BE2C (cell line): ENCODE data around the gene PPP1R2. TPM values are rescaled to one million over a fixed set of nuclear protein-coding genes. Genes with fewer than 3 reads are reported as not detected.
A peak's percentile ranks its signal among the peaks of the same experiment; 100 is the strongest.
"Not testable (repeated sequence)": the region's sequence is repeated elsewhere in the genome, so short reads cannot be mapped to it uniquely, and the experiment has no call there.

Source experiments
- DNase-seq: peaks from one replicate; pipeline ENCODE4 v3.0.0-alpha.2; 2020
- H3K27me3 ChIP-seq: fragments of 250-450 bp; sonication (Bioruptor Pico); 2 replicates; pipeline ENCODE4 v1.5.1; 2020; ENCODE audit warnings: mild to moderate bottlenecking
- H3K36me3 ChIP-seq: fragments of 250-450 bp; sonication (Bioruptor Pico); 2 replicates; pipeline ENCODE4 v1.5.1; 2020; ENCODE audit warnings: mild to moderate bottlenecking
- H3K4me1 ChIP-seq: fragments of 250-450 bp; sonication (Bioruptor Pico); 2 replicates; pipeline ENCODE4 v1.5.1; 2020
- H3K4me3 ChIP-seq: 2 replicates; pipeline ENCODE4 v1.5.1; 2011; ENCODE audit warnings: low read depth, low read length
- H3K9me3 ChIP-seq: fragments of 250-450 bp; sonication (Bioruptor Pico); 2 replicates; pipeline ENCODE4 v1.5.1; 2020
- CTCF ChIP-seq: IDR thresholded peaks from 2 replicates; pipeline ENCODE4 v1.5.1; 2012; ENCODE audit warnings: mild to moderate bottlenecking, low read depth, low read length
- polyA plus RNA-seq: library from polyadenylated mRNA; unstranded; fragments of >200 nt; gene quantifications from one replicate; pipeline ENCODE4 v1.2.1, GENCODE V29; 2012; ENCODE audit warnings: low read depth, missing spikeins; ENCODE audit not compliant: insufficient read length, insufficient read depth

Gene PPP1R2
- polyA plus RNA-seq = 42.7 TPM

GRCh38 chr3:195542698-195543499 lies at the start of gene PPP1R2:
Gene PPP1R2, minus strand, starts transcription at chr3:195543325. Its CDS starts 300 bp downstream, at chr3:195543025.
- peak; percentile 96 for DNase-seq
- Histone ChIP-seq H3K4me1 (peaks cover 19% of the 10 kb centered on the region), H3K4me3 (peak within 1 kb of the TSS; percentile 86), H3K27me3 (no peaks in the 10 kb centered on the region), H3K9me3 (no peaks in the 10 kb centered on the region), H3K36me3 (no peaks in the 10 kb centered on the region)
- TF ChIP-seq CTCF = no peak

- no peak for DNase-seq
- no peaks in the 10 kb centered on the region for H3K4me1 ChIP-seq
- TF ChIP-seq CTCF = no peak
- H3K36me3 ChIP-seq = no peaks in the 10 kb centered on the region
- no peaks in the 10 kb centered on the region for H3K27me3 ChIP-seq
- no peaks in the 10 kb centered on the region for H3K9me3 ChIP-seq
- no peak overlapping the region for H3K4me3 ChIP-seq
These were observed 48.7 kb upstream of the PPP1R2 start for GRCh38 chr3:195591852-195592251.

- DNase-seq = no peak
- Histone ChIP-seq H3K36me3 (no peaks in the 10 kb centered on the region), H3K27me3 (no peaks in the 10 kb centered on the region), H3K9me3 (no peaks in the 10 kb centered on the region), H3K4me3 (no peak overlapping the region), H3K4me1 (no peaks in the 10 kb centered on the region)
- TF ChIP-seq CTCF = no peak
These were observed 48.1 kb upstream of the PPP1R2 start for GRCh38 chr3:195591220-195591619.

GRCh38 chr3:195590381-195590780 lies 47.3 kb upstream of the PPP1R2 start:
- H3K36me3 ChIP-seq, H3K9me3 ChIP-seq, H3K4me3 ChIP-seq, H3K4me1 ChIP-seq, H3K27me3 ChIP-seq, DNase-seq: not testable (repeated sequence)

DNA sequence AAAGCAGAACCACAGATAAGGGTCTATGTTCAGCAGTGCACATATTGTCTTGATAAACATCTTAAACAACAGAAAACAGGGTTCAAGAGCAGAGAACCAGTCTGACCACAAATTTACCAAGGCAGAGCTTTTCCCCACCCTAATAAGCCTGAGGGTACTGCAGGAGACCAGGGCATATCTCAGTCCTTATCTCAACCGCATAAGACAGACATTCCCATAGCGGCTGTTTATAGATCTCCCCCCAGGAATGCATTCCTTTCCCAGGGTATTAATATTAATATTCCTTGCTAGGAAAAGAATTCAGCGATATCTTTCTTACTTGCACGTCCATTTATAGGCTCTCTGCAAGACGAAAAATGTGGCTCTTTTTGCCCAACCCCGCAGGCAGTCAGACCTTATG lies 46.7 kb upstream of the PPP1R2 start:
- not testable (repeated sequence) for H3K4me1 ChIP-seq, DNase-seq, H3K36me3 ChIP-seq

GRCh38 chr3:195587824-195588223 lies 44.7 kb upstream of the PPP1R2 start:
- Histone ChIP-seq H3K4me1 (no peaks in the 10 kb centered on the region), H3K27me3 (no peaks in the 10 kb centered on the region), H3K36me3 (no peaks in the 10 kb centered on the region), H3K4me3 (no peak overlapping the region), H3K9me3 (no peaks in the 10 kb centered on the region)
- DNase-seq = no peak
- no peak for TF ChIP-seq CTCF

More for the DNA sequence above, 46.7 kb upstream of the PPP1R2 start:
- H3K4me3 ChIP-seq, H3K27me3 ChIP-seq, H3K9me3 ChIP-seq: not testable (repeated sequence)

GRCh38 chr3:195587406-195587805 lies 44.3 kb upstream of the PPP1R2 start:
- DNase-seq = no peak
- no peak for TF ChIP-seq CTCF
- no peaks in the 10 kb centered on the region for H3K4me1 ChIP-seq
- H3K27me3 ChIP-seq = no peaks in the 10 kb centered on the region
- no peaks in the 10 kb centered on the region for H3K36me3 ChIP-seq
- no peaks in the 10 kb centered on the region for H3K9me3 ChIP-seq
- no peak overlapping the region for H3K4me3 ChIP-seq
